GM21381 (cell line): Measurements from ENCODE around the gene ASXL2.
"Not testable (repeated sequence)": the region's sequence is repeated elsewhere in the genome, so short reads cannot be mapped to it uniquely, and the experiment has no call there.

Source experiments
- ATAC-seq: cut with Tn5 transposase; IDR thresholded peaks from one replicate; pipeline ENCODE4 v1.9.1; 2021; ENCODE audit warnings: mild to moderate bottlenecking, moderate library complexity; ENCODE audit not compliant: unreplicated experiment

Gene ASXL2

GRCh38 chr2:25742501-25742900, 135.8 kb downstream of the ASXL2 start:
- no peak for ATAC-seq

DNA sequence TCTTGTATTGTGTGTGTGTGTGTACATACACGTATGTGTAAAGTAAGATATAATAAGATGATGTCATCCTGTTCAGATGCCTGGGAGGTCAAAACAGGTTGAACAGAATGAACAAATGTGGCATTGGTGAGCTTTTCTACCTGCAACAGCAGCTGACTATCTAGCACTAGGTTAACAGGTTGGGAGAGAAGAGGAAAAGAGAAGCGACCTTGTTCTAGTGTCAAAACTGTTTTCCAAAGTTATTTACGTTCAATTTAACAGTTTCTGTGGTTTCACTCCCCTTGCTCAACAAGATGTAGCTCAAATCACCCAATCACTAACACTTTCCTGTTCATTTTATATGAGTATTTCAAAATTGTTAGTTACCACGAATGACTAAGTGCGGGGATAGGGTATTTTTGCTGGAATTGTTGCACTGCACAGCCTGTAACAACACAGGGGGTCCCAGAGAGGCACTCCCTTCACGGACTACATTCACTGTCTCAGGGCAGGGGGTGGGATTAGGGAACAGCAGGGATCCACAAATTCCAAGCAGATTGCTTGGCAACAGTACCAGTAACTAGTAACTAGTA, 137.4 kb downstream of the ASXL2 start:
- no peak for ATAC-seq

DNA sequence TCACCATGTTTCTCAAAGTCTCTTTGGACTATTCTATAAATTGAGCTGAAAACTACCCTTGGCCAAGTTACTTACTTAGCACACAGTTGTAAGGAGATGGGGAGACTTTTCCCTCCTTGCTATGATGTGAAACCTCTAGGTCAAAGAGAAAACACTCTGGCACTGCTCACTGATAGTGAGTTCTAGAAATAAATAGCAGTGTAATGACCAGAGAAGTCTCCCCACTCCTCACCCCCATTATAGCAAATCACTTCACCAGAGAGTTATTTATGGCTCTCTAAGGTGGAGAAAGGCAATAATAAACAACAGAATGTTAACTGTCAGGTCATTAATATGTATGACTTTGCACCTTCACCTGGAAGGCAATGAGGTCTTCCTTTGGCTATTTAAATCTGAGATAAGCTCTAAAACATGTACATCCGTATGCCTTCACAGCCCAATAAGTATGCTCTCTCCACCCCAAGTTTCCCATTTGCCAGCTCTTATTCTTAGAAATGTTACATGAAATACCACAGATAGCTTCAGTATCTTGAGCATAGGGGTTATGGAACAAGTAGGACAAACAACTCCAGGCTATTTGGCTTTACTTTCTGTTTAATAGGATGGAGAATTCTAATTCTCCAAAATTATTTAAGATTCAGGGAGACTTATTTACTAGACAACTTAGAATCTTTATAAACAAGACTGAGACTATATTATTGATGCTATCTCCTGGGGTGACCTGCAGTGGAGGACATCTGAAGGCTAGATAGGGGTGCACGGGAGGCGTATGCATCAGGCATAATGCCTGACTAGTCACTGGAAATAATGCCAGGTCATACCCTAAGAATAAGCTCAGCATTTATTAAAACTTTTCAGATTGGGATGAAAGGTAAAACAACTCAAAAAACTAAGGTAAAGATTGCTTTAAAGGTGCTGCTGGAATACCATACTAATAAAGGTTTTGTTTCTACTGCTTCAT, 139.6 kb downstream of the ASXL2 start:
- no peak for ATAC-seq

DNA sequence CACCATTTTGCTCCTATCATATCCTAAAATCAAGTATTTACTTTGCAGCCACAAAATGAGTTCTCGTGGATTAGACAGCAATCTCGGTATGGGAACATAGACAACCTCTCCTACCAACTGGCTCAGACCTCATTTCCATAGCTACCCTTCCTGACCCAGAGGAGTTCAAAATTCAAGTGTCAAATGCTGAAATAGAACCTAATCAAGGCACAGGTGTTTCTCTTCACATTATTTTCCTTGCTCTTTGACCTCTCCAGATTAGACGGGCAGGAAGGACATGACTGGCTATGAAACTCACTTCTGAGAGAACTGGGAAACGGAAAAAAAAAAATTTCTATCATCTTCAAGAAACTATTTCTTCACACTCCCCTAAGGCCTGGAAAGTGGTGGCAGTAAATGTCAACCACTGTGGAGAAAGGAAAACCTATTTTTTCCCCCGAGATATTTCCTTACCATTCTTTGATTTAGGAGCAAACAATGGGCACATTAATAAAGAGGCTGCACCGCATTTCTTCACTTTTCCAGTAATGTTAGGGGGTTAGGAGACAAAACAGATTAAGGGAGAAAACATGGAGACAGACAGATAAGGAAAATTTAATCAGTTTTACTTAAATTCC, 141.3 kb downstream of the ASXL2 start:
- no peak for ATAC-seq

DNA sequence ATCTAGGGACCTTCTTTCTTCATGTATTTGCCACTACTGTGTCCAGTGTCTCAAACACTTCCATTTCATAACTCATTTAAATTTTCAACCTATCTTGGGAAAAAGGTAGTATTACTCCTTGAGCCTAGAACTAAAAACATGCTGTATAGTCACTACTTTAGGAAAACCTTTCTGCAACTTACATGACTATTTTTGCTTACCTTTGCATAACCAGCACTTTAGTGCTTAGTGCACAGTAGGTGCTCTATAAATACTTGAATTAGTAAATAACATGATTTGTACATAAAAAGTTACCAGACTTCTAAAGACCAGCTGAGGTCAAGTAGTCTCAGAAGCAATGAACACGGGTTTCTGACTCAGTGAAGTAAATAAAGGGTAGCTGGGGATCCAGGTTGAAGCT, 142.5 kb downstream of the ASXL2 start:
- no peak for ATAC-seq

DNA sequence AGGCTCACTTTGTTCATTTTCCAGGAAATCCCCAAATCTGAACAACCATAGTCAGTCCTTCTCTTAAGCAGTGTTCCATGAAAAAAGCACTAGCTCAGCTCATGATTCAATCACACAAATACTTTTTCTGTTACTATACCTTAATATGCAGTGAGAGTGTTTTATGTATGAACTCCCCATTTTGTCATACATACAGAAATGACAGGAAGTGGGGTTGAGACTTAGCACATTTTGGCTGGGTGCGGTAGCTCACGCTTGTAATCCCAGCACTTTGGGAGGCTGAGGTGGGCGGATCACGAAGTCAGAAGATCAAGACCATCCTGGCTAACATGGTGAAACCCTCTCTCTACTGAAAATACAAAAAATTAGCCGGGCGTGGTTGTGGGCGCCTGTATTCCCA, 149.7 kb downstream of the ASXL2 start:
- ATAC-seq: no peak

DNA sequence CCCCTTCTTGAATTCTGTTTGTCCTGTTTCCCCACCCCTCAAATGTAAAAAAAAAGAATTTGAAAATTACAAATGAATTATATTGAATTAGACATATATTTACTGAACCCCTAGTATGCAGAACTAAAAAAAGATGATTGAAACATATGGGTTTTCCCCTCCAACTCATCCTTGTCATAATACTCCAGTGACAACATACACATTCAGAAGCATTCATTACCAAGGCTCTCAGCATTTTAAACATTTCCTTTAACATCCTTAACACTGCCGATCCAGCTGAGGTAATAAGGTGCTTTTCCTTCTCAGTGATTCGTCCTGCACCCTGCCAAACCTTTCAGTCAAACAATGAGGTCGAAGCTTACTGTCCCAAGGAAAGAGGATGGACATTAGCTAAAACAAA, 151.8 kb downstream of the ASXL2 start:
- no peak for ATAC-seq

DNA sequence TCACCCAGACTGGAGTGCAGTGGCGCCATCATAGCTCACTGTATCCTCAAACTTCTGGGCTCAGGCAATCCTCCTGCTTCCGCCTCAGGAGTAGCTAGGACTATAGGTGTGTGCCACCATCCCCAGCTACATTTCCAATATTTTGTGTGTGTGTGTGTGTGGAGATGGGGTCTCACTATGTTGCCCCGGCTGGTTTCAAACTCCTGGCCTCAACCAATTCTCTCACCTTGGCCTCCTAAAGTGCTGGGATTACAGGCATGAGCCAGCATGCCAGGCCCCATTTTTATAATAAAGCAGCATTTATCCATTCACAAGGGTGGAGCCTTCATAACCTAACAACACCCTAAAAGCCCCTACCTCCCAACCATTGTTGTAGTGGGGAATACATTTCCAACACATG, 152.4 kb downstream of the ASXL2 start:
- ATAC-seq: no peak

GRCh38 chr2:25724756-25725155, 153.5 kb downstream of the ASXL2 start:
- ATAC-seq: no peak

GRCh38 chr2:25722224-25722623, 156.1 kb downstream of the ASXL2 start:
- ATAC-seq: no peak

DNA sequence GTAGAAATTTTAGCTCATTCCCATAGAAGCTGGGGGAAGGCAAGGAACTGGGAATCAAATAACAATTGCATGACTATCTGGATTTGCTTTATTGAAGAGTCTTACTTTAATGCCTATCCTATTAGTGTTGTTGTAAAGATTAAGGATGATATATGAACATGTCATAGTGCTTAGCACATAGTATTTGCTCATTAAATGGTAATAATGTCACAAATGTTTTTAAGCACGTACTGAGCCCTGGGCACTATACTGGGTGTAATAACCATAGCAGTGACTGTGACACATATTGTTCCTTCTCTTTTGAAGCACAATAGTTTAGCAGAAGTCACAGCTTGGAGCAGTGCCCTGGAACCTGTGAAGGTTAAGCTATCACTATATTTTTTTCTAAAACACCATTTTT, 157.7 kb downstream of the ASXL2 start:
- ATAC-seq: no peak

DNA sequence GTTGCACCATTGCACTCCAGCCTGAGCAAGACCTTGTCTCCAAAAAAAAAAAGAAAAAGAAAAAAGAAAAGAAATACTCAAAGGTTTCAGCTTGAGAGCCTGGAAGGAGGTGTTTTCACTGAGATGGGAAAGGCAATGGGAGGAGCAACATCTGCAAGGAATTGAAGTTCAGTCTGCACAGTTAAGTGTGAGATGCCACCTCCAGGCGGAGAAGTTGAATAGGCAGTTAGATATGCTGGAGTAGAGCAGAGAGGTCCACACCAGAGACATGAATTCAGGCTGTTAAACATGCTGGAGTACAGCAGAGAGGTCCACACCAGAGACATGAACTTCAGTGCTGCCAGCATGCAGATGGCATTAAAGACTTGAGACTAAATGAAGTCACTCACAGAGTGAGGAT, 163.5 kb downstream of the ASXL2 start:
- no peak for ATAC-seq

DNA sequence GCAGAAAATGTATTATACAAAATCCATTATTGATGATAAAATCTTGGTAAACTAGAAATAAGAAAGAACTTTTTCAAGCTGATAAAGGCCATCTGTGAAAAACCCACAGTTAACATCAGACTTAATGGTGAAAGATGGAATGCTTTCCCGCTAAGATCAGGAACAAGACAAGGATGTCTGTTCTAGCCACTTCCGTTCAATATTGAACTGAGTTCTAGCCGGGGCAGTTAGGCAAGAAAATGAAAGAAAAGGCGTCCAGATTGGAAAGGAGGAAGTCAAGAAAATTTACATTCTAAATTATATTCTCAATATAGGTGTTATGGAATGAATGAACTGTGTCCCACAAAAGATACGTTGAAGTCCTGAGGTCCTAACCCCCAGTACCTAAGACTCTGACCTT, 165.8 kb downstream of the ASXL2 start:
- no peak for ATAC-seq

- no peak for ATAC-seq
Observed at GRCh38 chr2:25711675-25712354, 166.5 kb downstream of the ASXL2 start.

GRCh38 chr2:25710750-25711149, 167.5 kb downstream of the ASXL2 start:
- no peak for ATAC-seq

DNA sequence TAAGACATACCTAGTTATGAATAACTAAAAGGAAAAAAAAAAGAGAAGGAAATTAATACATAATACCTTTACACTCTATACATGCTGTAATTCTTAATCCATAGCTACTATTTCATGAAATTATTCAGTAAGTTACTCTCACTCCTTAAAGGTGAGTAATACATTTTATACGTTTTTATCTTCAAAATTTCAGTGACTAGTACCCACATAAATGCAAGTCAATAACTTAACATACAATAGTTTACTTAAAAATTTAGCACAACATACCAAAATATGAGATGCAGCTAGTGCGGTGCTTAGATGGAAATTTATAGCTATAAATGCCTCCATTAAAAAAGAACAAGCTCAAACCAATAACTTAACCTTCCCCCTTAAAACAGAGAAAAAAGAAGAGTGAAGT, 168.9 kb downstream of the ASXL2 start:
- no peak for ATAC-seq

DNA sequence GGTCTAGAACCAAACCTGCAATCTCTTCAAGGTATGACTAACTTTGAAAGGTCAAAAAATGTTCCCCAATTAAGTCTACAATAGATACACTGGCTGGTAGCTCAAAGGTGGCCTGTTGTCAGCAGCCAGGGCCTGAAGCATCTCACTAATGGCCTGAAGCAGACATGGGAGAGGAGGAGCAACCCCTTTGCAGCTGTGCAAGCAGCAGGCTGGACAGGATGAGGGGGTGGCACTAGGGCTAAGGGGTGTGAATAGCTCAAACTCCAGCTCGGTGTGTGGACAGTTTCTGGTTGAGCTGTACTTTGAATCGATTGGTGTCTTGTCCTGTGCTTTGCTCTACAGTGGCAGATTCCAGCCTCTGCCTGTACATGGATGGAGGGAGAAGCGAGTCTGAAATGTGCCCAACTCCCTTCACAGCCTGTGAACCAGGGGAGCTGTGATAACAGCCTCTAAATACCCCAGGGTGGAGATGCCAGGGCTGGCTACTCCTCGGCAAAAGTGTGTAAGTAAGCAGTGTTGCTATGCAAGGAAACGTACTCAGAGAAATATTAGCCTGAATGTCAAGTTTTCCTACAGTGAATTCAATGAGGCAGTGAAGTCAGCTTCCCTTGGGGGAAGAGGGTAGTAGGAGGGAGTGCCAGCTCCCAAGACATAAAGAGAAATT, 170.2 kb downstream of the ASXL2 start:
- no peak for ATAC-seq

GRCh38 chr2:25705575-25705974, 172.7 kb downstream of the ASXL2 start:
- not testable (repeated sequence) for ATAC-seq

DNA sequence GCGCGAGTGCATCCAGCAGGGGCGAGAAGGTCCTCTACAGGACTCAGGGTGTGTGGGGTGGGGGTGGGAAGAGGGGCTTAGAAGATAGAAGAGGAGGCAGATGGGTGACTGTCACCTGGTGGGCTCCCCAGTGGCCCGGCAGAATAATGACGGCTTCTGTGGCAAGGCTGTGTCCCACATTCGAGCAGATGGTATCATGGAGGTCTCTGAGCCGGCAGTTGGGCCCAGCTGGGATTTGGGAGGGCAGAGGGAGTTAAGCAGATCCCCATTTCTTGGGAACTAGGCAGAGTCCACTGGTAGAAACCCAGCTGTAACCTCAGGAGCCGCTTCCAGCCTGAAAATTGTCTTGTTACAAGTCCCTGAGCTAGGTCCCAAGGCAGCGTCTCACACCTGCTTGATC, 176.5 kb downstream of the ASXL2 start:
- ATAC-seq: no peak

DNA sequence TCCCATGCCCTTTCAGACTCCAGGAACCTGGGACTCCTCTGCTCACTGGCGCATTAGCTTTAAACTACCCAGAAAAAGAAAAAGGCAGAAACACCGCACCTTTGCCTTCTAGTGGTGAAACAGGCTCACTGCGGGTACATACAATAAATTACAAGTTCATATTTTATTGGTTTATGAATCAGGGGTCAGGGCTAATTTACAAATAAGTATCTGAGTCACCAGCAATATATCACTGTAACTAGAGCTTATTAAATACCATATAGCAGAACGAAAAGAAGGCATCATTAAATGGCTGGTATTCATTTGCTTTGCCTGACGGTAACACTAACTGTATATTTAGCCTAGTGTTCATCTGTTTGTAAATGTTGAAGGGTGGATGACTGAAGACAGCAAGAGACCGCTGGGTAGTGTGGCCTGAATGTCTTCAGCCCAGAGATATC, 178.0 kb downstream of the ASXL2 start:
- ATAC-seq: no peak

DNA sequence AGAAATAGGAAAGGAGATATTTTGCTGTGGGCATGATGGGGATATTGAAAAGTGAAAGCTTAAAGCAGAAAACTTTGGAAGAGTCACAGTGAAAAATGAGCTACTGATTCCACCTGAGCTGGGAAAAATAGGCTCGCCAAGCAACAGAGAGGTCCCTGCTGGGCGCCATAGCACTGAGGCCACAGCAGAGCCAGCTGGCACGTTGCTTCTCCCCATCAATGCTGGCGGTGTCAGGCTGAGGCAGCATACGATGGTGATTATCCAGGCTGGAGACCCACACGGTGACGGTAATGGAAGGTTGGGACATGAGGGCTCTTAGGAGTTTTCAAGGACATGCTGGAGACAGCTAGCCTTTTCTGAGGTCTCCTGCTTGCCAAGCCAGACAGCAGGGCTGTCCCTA, 179.1 kb downstream of the ASXL2 start:
- no peak for ATAC-seq
